ENCODE data around the gene EFCAB10. TPM values are rescaled to one million over a fixed set of nuclear protein-coding genes. Genes with fewer than 3 reads are reported as not detected.

Gene EFCAB10
- not detected for polyA plus RNA-seq

- H3K27ac ChIP-seq (ENCODE audit: low read depth, low read length): no peak within 1 kb of the TSS
- WGBS, 3 donors: 7 to 16% (median 16%) methylated on average over 33 to 36 of the region's 36 CpGs
Measured at GRCh38 chr7:105581066-105581811, at the start of gene EFCAB10. TSS of gene EFCAB10 (minus strand) at chr7:105581493. CDS start at chr7:105581463, 30 bp downstream.

DNA sequence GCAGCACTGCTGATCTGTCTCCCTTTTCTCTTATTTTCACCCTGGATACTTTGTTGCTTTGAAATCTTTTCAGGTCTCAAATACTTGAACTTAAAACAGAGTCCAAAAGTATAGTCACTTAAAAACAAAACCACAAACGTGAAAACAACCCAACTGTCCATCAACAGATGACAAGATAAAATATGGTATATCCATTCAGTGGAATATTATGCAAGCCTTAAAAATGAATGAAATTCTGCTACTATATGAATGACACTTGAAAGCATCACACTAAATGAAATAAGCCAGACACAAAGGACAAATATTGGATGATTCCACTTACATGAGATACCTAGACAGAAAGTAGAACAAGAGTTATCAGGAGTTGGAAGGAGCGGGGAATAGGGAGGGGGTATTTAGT lies 44.7 kb upstream of the EFCAB10 start:
- 88 to 96% (median 92%) methylated on average over 2 of the region's 2 CpGs for WGBS, 3 donors
- no peak overlapping the region for H3K27ac ChIP-seq (ENCODE audit: low read depth, low read length)

- H3K27ac ChIP-seq (ENCODE audit: low read depth, low read length): no peak overlapping the region
- WGBS, 3 donors: 96 to 98% (median 97%) methylated on average over 15 of the region's 15 CpGs
Measured at GRCh38 chr7:105623906-105624305, 42.6 kb upstream of the EFCAB10 start.

- no peak overlapping the region for H3K27ac ChIP-seq (ENCODE audit: low read depth, low read length)
- WGBS, 3 donors: 91 to 92% (median 91%) methylated on average over 5 of the region's 5 CpGs
Measured at GRCh38 chr7:105623378-105623777, 42.1 kb upstream of the EFCAB10 start.

GRCh38 chr7:105622106-105622731 lies 40.9 kb upstream of the EFCAB10 start:
- 89 to 91% (median 90%) methylated on average over 15 of the region's 15 CpGs for WGBS, 3 donors
- H3K27ac ChIP-seq (ENCODE audit: low read depth, low read length): no peak overlapping the region

DNA sequence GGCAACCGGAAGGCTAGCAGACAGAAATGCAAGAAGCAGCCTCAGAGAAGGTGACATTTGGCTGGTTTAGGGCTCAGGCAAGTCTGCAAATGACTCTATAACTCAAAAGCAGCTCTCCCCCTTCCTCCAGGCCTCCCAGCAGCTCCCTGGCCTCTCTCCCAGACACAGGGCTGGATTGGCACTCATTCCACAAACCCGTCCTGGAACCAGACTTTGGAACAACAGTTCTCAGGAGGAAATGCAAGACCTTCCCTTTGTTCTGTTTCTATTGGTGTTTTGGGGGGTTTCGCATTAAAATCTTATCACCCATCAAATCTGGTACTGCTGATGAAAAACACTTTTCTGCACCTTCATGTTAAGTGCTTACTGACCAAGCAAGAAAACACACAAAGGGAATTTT lies 40.3 kb upstream of the EFCAB10 start:
- 64 to 77% (median 70%) methylated on average over 3 of the region's 3 CpGs for WGBS, 3 donors
- no peak overlapping the region for H3K27ac ChIP-seq (ENCODE audit: low read depth, low read length)

- WGBS, 3 donors: 37 to 43% (median 42%) methylated on average over 2 of the region's 2 CpGs
- no peak overlapping the region for H3K27ac ChIP-seq (ENCODE audit: low read depth, low read length)
Measured at GRCh38 chr7:105621176-105621575, 39.9 kb upstream of the EFCAB10 start.

GRCh38 chr7:105619590-105619989 lies 38.3 kb upstream of the EFCAB10 start:
- 96 to 99% (median 97%) methylated on average over 4 of the region's 4 CpGs for WGBS, 3 donors
- no peak overlapping the region for H3K27ac ChIP-seq (ENCODE audit: low read depth, low read length)

DNA sequence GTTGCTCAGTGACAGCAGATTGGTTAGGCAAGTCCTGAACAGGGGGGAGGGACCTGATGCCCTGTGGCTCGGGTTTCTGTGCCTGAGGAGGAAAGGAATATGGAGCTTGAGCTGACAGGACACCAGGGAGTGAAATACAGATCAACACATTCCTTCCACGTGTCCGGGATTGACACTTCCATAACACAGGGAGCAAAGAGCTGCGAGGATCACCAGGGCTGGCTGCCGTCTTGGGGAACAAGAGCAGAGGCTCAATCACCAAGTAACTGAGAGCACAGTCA lies 36.7 kb upstream of the EFCAB10 start:
- 84 to 91% (median 88%) methylated on average over 5 of the region's 5 CpGs for WGBS, 3 donors

GRCh38 chr7:105617280-105618015 lies 36.2 kb upstream of the EFCAB10 start:
- 96 to 98% (median 98%) methylated on average over 14 of the region's 14 CpGs for WGBS, 3 donors

More for the DNA sequence above, 36.7 kb upstream of the EFCAB10 start:
- no peak overlapping the region for H3K27ac ChIP-seq (ENCODE audit: low read depth, low read length)

DNA sequence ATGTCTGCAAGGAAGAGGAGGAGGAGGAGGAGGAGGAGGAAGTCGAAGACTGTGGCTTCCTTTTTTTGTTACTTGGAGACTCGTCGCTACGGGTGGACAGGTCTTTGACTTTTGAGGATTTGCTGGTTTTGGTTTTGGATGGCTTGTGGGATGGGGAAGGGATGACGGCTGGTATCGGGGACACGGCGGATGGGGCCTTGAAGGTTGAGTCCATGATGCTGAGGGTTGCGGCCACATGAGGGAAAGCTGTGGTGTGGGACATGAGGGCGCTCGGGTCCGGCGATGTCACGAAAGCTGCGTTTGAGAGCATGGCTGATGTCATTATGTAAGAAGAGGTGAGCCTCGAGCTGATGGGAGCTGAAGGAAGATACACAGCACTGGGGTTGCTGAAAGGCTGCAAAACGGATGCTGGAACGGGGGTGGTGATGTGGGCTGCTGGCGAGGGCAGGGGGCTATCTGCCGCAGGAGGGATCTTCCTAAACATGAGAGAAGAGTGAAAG lies 33.1 kb upstream of the EFCAB10 start:
- no peak overlapping the region for H3K27ac ChIP-seq (ENCODE audit: low read depth, low read length)
- 89 to 93% (median 91%) methylated on average over 20 of the region's 20 CpGs for WGBS, 3 donors

More at GRCh38 chr7:105617280-105618015, 36.2 kb upstream of the EFCAB10 start:
- H3K27ac ChIP-seq (ENCODE audit: low read depth, low read length): no peak overlapping the region

DNA sequence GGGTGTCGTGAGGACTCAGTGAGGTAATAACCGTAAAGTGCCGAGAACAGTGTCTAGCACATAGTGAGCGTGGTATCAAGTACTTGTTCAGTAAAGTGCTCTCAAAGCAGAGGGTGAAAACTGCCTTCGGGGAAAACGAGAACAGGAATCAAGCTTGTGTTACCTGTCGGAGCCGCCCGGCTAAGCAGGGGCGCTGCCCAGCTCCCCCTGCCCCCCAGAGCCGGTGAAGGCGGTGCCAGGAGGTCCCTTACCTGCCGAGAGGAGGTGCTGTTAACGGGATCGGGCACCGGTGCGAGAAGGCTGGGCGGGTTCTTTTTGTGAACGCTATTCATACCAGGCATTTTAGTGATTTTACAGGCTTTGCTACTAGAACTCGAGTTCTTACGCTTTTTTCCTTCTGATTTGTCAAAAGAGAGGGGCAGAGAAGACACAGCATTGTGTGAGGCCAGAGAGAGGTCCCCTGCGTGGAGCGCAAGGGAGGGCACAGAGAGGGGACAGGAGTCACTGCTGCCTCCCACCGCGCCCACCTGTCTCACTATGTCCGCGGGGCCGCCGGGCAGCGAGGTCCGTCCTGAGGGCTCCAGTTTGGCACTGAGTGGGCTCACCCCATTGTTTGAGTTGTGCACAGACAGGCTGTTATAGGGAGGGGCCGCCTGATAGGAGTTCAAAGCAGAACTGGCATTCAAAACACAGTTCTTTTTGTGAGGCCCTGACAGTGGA lies 32.5 kb upstream of the EFCAB10 start:
- 95 to 96% (median 96%) methylated on average over 32 of the region's 32 CpGs for WGBS, 3 donors
- H3K27ac ChIP-seq (ENCODE audit: low read depth, low read length): no peak overlapping the region

DNA sequence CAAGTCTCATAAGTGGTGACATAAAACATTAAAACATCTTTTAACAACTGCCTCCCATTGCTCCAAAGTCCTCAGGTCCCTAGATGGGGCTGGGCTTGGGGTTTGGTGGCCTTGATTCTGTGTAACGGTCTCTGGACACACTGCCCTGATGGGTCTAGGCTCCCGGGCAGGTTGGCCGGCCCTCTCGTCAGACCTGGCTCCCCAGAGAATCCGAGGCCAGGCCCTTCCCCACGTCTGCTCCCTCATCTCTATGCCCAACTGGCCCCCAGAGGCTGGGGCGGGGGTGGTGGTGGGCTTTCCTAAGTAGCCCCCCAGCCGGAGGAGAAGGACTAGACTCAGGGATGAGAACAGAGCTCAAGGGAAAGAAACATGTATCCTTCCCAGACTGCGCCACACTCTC lies 31.5 kb upstream of the EFCAB10 start:
- WGBS, 3 donors: 95 to 96% (median 96%) methylated on average over 9 of the region's 9 CpGs
- no peak overlapping the region for H3K27ac ChIP-seq (ENCODE audit: low read depth, low read length)

DNA sequence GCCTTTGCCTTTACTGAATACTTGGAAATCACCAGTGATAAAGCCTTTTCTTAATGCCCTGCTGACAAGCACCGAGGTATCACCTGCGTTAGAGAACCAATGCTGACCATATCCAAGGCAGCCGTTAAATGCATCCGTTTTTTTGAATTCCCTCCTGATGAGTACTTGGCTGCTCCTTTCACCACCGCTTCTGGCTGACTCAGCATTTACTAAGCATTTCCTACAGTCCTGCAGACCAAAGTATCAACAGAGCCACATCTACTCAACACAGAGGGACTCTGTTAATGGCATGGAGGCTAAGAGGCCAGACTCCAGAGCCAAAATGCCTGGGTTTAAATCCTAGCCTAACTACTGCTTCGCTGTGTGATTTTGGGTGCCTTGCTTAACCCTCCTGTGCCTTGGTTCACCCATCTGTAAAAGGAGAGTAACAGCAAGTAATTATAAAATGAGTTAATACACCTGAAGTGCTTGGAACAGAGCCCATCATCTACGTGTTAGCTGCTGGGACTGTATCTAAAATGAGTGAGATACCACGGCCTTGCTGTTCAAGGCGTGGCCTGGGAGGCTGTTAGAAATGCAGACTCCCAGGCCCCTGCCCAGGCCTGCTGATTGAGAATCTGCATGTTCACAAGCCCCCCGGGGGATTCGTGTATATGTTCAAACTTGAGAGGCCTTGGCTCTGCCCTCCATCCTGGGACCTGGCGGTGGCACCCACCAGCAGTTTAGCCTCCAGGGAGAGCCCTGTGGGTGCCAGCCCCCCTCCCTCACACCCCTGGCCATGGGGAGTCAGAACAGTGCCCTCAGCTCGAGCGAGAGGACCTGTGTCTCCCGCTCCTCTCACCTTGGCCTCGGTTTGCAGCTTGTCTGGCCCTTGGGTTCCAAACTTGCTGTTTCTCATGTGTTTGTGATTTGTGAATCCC lies 30.8 kb upstream of the EFCAB10 start:
- no peak overlapping the region for H3K27ac ChIP-seq (ENCODE audit: low read depth, low read length)
- WGBS, 3 donors: 88 to 91% (median 89%) methylated on average over 16 of the region's 16 CpGs

GRCh38 chr7:105610165-105610930 lies 29.1 kb upstream of the EFCAB10 start:
- no peak overlapping the region for H3K27ac ChIP-seq (ENCODE audit: low read depth, low read length)
- WGBS, 3 donors: 94 to 96% (median 96%) methylated on average over 8 of the region's 8 CpGs

- 75 to 82% (median 77%) methylated on average over 19 of the region's 19 CpGs for WGBS, 3 donors
- no peak overlapping the region for H3K27ac ChIP-seq (ENCODE audit: low read depth, low read length)
Measured at GRCh38 chr7:105602325-105603305, 21.3 kb upstream of the EFCAB10 start.

All from adipose tissue (tissue), 3 donors.